Smooth muscle cell (in vitro differentiated cells): ENCODE measurements around the gene ITIH3. TPM values are rescaled to one million over a fixed set of nuclear protein-coding genes. Genes with fewer than 3 reads are reported as not detected.

ENCODE experiments used
- DNase-seq: peaks from one replicate; lab custom pipeline; 2025; ENCODE audit not compliant: unreplicated experiment; lab: John Stamatoyannopoulos, UW
- H2AFZ ChIP-seq: fragments of 200-600 bp; sonication (generic); 2 replicates; pipeline ENCODE4 v1.6.0; 2016; ENCODE audit warnings: antibody characterized with exemption, low read depth, mild to moderate bottlenecking
- H3F3A ChIP-seq: fragments of 200-600 bp; sonication (generic); 2 replicates; pipeline ENCODE4 v1.6.0; 2017; ENCODE audit warnings: antibody characterized with exemption, low read depth
- H3K27ac ChIP-seq: fragments of 200-600 bp; sonication (generic); 2 replicates; pipeline ENCODE4 v1.5.1; 2016; ENCODE audit warnings: low read depth, mild to moderate bottlenecking
- H3K27me3 ChIP-seq: fragments of 200-600 bp; sonication (generic); 2 replicates; pipeline ENCODE4 v1.6.1; 2016; ENCODE audit warnings: low read depth, mild to moderate bottlenecking
- H3K36me3 ChIP-seq: fragments of 200-600 bp; sonication (generic); 2 replicates; pipeline ENCODE4 v1.5.1; 2016; ENCODE audit warnings: low read depth
- H3K4me1 ChIP-seq: fragments of 200-600 bp; sonication (generic); 2 replicates; pipeline ENCODE4 v1.5.1; 2016; ENCODE audit warnings: low read depth
- H3K4me2 ChIP-seq: fragments of 200-600 bp; sonication (generic); 2 replicates; pipeline ENCODE4 v1.6.0; 2016; ENCODE audit warnings: mild to moderate bottlenecking
- H3K4me3 ChIP-seq: fragments of 200-600 bp; sonication (generic); 2 replicates; pipeline ENCODE4 v1.5.1; 2016; ENCODE audit warnings: mild to moderate bottlenecking
- H3K79me2 ChIP-seq: fragments of 200-600 bp; sonication (generic); 2 replicates; pipeline ENCODE4 v1.6.0; 2016; ENCODE audit warnings: low read depth, mild to moderate bottlenecking
- H3K9ac ChIP-seq: fragments of 200-600 bp; sonication (generic); 2 replicates; pipeline ENCODE4 v1.6.0; 2016; ENCODE audit warnings: low read depth
- H3K9me3 ChIP-seq: fragments of 200-600 bp; sonication (generic); replicated peaks from 2 replicates; pipeline ENCODE4 v1.5.1; 2016; ENCODE audit warnings: low read depth
- H4K20me1 ChIP-seq: fragments of 200-600 bp; sonication (generic); 2 replicates; pipeline ENCODE4 v1.6.0; 2016; ENCODE audit warnings: low read depth
- WGBS: methylation state at CpG from one replicate; pipeline ENCODE4 v1.1.7; 2016; ENCODE audit warnings: low lambda C conversion rate; 5-methylcytosine and 5-hydroxymethylcytosine counted together
- polyA plus RNA-seq: library from polyadenylated mRNA; unstranded; fragments of >200 nt; fragmentation: Nextera tagmentation; extraction: Ambion mirVana; gene quantifications from 2 replicates; pipeline ENCODE4 v1.2.1, GENCODE V29; 2016
- total RNA-seq: library from RNA; depleted of rRNA; stranded (reverse); fragments of >200 nt; gene quantifications from 2 replicates; pipeline ENCODE4 v1.2.3, GENCODE V29; 2014
- TF ChIP-seq, protein P1 (sequence below): fragments of 200-600 bp; sonication (generic); IDR thresholded peaks from 2 replicates; pipeline ENCODE4 v1.5.1; 2017; ENCODE audit warnings: borderline replicate concordance, mild to moderate bottlenecking, antibody characterized with exemption; ENCODE audit not compliant: insufficient read depth, poor library complexity, severe bottlenecking

ITIH3 gene
- total and polyA plus RNA-seq, 2 experiments from 2014 or later, result not detected

GRCh38 chr3:52787672-52788625 lies 6.6 kb upstream of the ITIH3 start:
- Histone ChIP-seq H3K4me3 (no peak overlapping the region), H4K20me1 (no peaks in the 10 kb centered on the region), H3K4me2 (no peak overlapping the region), H3K79me2 (no peaks in the 10 kb centered on the region), H3K36me3 (no peaks in the 10 kb centered on the region), H3K27ac (no peak overlapping the region), H3K27me3 (peaks cover 4% of the 10 kb centered on the region), H3F3A (no peaks in the 10 kb centered on the region), H2AFZ (no peak overlapping the region), H3K9me3 (no peaks in the 10 kb centered on the region), H3K4me1 (no peaks in the 10 kb centered on the region), H3K9ac (no peak overlapping the region)
- no peak for DNase-seq
- 75% methylated on average over 17 of the region's 17 CpGs for WGBS
- TF ChIP-seq, protein P1, sequence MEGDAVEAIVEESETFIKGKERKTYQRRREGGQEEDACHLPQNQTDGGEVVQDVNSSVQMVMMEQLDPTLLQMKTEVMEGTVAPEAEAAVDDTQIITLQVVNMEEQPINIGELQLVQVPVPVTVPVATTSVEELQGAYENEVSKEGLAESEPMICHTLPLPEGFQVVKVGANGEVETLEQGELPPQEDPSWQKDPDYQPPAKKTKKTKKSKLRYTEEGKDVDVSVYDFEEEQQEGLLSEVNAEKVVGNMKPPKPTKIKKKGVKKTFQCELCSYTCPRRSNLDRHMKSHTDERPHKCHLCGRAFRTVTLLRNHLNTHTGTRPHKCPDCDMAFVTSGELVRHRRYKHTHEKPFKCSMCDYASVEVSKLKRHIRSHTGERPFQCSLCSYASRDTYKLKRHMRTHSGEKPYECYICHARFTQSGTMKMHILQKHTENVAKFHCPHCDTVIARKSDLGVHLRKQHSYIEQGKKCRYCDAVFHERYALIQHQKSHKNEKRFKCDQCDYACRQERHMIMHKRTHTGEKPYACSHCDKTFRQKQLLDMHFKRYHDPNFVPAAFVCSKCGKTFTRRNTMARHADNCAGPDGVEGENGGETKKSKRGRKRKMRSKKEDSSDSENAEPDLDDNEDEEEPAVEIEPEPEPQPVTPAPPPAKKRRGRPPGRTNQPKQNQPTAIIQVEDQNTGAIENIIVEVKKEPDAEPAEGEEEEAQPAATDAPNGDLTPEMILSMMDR, result no peak

- Histone ChIP-seq H3K4me1 (no peaks in the 10 kb centered on the region), H2AFZ (no peak overlapping the region), H3K36me3 (no peaks in the 10 kb centered on the region), H3K4me3 (no peak overlapping the region), H3K79me2 (no peaks in the 10 kb centered on the region), H3K27me3 (no peaks in the 10 kb centered on the region), H3F3A (no peaks in the 10 kb centered on the region), H3K4me2 (no peak overlapping the region), H3K27ac (no peak overlapping the region), H3K9ac (no peak overlapping the region), H4K20me1 (no peaks in the 10 kb centered on the region), H3K9me3 (no peaks in the 10 kb centered on the region)
- TF ChIP-seq, protein P1, result no peak
- 90% methylated on average over 16 of the region's 16 CpGs for WGBS
- DNase-seq, result no peak
Observed at GRCh38 chr3:52788890-52789745, 5.5 kb upstream of the ITIH3 start.

- no peaks in the 10 kb centered on the region for H3F3A ChIP-seq
- no peaks in the 10 kb centered on the region for H3K27me3 ChIP-seq
- WGBS, result 95% methylated on average over 6 of the region's 6 CpGs
- H3K9ac ChIP-seq, result no peak overlapping the region
- H3K27ac ChIP-seq, result no peak overlapping the region
- TF ChIP-seq, protein P1, result no peak
- H3K79me2 ChIP-seq, result no peaks in the 10 kb centered on the region
- no peak overlapping the region for H2AFZ ChIP-seq
- H4K20me1 ChIP-seq, result no peaks in the 10 kb centered on the region
- no peak for DNase-seq
- H3K4me2 ChIP-seq, result no peak overlapping the region
- H3K4me1 ChIP-seq, result no peaks in the 10 kb centered on the region
- no peak overlapping the region for H3K4me3 ChIP-seq
- H3K36me3 ChIP-seq, result no peaks in the 10 kb centered on the region
- H3K9me3 ChIP-seq, result no peaks in the 10 kb centered on the region
Observed at GRCh38 chr3:52789746-52790040, 4.9 kb upstream of the ITIH3 start.
